GM19099 (cell line): ENCODE measurements around the gene FOXRED1.

ENCODE experiments used
- POLR2A ChIP-seq: IDR thresholded peaks from 3 replicates; pipeline ENCODE4 v1.6.1; 2011; ENCODE audit warnings: low read depth; ENCODE audit not compliant: insufficient read length; ENCODE audit errors: extremely low read depth

Gene FOXRED1

DNA sequence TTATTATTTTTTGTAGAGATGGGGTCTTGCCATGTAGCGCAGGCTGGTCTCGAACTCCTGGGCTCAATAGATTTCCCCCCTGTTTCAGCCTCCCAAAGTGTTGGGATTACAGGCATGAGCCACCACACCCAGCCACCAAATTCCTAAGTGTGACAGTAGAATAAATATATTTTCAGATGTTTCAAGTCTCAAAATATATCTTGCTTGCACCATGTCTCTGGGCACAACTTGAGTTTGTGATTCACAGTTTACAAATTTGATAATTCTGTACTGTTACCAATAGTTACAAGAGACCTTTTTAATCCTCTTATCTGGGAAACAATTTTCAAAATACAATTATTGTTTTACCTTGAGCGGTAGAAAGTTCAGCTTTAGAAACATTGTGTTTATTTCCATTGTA, 54.0 kb downstream of the FOXRED1 start:
- TF ChIP-seq POLR2A = no peak

DNA sequence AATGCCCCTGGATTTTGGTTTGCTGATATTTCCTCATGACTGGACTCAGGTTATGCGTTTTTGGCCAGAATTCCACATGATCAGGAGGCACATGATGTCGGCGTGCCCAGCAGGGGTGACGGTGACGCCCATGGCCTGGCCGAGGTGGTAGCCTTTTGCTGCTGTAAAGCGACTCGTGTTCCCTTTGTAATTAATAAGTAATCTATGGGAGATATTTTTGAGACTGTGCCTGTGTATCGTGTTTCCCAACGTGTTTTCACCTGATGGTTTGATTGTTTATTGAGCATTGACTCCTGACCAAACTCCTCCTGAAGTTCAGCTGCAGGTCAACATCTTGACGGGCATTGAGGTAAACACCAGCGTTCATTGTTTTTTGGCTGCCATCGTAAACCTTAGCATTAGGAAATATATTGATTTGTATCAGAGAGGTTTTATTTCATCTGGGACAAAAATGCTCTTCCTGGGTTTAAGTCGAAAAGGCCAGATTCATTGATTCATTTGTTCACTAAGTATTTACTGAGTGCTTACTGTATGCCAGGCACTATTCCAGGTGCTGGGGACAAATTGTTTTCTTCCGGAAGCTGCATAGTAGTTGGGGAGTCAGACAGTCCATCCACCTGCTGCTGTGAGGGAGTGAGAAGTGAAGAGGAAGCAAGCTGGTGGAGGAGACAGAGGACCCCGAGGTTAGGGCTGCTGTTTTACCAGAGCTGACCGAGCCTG, 58.5 kb downstream of the FOXRED1 start:
- no peak for TF ChIP-seq POLR2A
